Naive thymus-derived CD4-positive, alpha-beta T cell (primary cell): Measurements from ENCODE around the gene AP3B1. TPM values are rescaled to one million over a fixed set of nuclear protein-coding genes. Genes with fewer than 3 reads are reported as not detected.
"Not testable (repeated sequence)": the region's sequence is repeated elsewhere in the genome, so short reads cannot be mapped to it uniquely, and the experiment has no call there.

ENCODE experiments used
- ATAC-seq: fragments of 150-1000 bp; cut with Tn5 transposase; 2 replicates; pipeline ENCODE4 v1.10.0; 2021; ENCODE audit warnings: mild to moderate bottlenecking, moderate library complexity
- CTCF ChIA-PET: fragments of 350-600 bp; sonication (Branson Sonifier 250); formaldehyde crosslinking; loops from one replicate; lab custom pipeline; 2021; ENCODE audit warnings: antibody characterized with exemption; lab: Charles Lee
- POLR2A ChIA-PET: fragments of 350-600 bp; sonication (Branson Sonifier 250); formaldehyde crosslinking; loops from one replicate; lab custom pipeline; 2021; ENCODE audit warnings: antibody characterized with exemption, inconsistent platforms; lab: Charles Lee
- DNase-seq, 9 donors: peaks; one replicate each; pipeline versions ENCODE4 v3.0.0 to v3.0.0-alpha.2; 2020 to 2022; ENCODE audit warnings: mixed read lengths in 1 of 9
- H3K27ac ChIP-seq: one replicate; pipeline ENCODE4 v1.7.0; 2013; ENCODE audit warnings: mild to moderate bottlenecking, low read depth, low read length, moderate library complexity
- H3K27me3 ChIP-seq, 2 donors: one replicate each; pipeline ENCODE4 v1.7.0; 2013; ENCODE audit warnings: low read length in 2 of 2, mild to moderate bottlenecking in 2 of 2, moderate library complexity in 2 of 2; ENCODE audit not compliant: control insufficient read depth in 2 of 2, insufficient read depth in 2 of 2
- H3K36me3 ChIP-seq, 3 experiments: 1 replicate in 2 of 3; 2 replicates in 1 of 3; pipeline ENCODE4 v1.7.0; 2013; ENCODE audit warnings: low read length in 3 of 3, mild to moderate bottlenecking in 3 of 3, moderate library complexity in 1 of 3; ENCODE audit not compliant: insufficient read depth in 3 of 3, control insufficient read depth in 2 of 3
- H3K4me1 ChIP-seq, 2 donors: one replicate each; pipeline ENCODE4 v1.7.0; 2013; ENCODE audit warnings: low read length in 2 of 2, mild to moderate bottlenecking in 2 of 2, moderate library complexity in 1 of 2; ENCODE audit not compliant: control insufficient read depth in 2 of 2, insufficient read depth in 2 of 2
- H3K4me3 ChIP-seq: 2 replicates; pipeline ENCODE4 v1.7.0; 2013; ENCODE audit warnings: mild to moderate bottlenecking, low read length
- H3K9me3 ChIP-seq, 3 experiments: 1 replicate in 2 of 3; 2 replicates in 1 of 3; pipeline ENCODE4 v1.7.0; 2013; ENCODE audit warnings: low read length in 3 of 3; ENCODE audit not compliant: control insufficient read depth in 2 of 3
- H3K27ac Mint-ChIP-seq, 9 donors: one replicate each; pipeline ENCODE4 v1.8.0; 2020 to 2022; ENCODE audit warnings: mixed read lengths in 9 of 9, mild to moderate bottlenecking in 8 of 9, moderate library complexity in 5 of 9, inconsistent platforms in 2 of 9
- H3K27me3 Mint-ChIP-seq, 5 donors: one replicate each; pipeline ENCODE4 v1.8.0; 2021 to 2022; ENCODE audit warnings: mixed read lengths in 5 of 5, mild to moderate bottlenecking in 1 of 5
- H3K36me3 Mint-ChIP-seq, 5 donors: one replicate each; pipeline ENCODE4 v1.8.0; 2020 to 2022; ENCODE audit warnings: mixed read lengths in 5 of 5, mild to moderate bottlenecking in 3 of 5, inconsistent platforms in 1 of 5
- H3K4me1 Mint-ChIP-seq, 7 donors: one replicate each; pipeline ENCODE4 v1.8.0; 2020 to 2022; ENCODE audit warnings: mixed read lengths in 7 of 7, mild to moderate bottlenecking in 3 of 7, inconsistent platforms in 1 of 7
- H3K4me3 Mint-ChIP-seq, 10 donors: one replicate each; pipeline ENCODE4 v1.8.0; 2020 to 2022; ENCODE audit warnings: mild to moderate bottlenecking in 10 of 10, mixed read lengths in 10 of 10, moderate library complexity in 6 of 10, inconsistent platforms in 2 of 10
- H3K9me3 Mint-ChIP-seq, 11 donors: one replicate each; pipeline ENCODE4 v1.8.0; 2020 to 2022; ENCODE audit warnings: mixed read lengths in 11 of 11, mild to moderate bottlenecking in 4 of 11, inconsistent platforms in 1 of 11, moderate library complexity in 1 of 11
- intact Hi-C, 2 donors: fragments of 100-400 bp; cut with micrococcal nuclease; formaldehyde crosslinking; loops; one replicate each; pipeline ENCODE4 v1.15.1; 2023
- polyA plus RNA-seq, 2 donors: library from polyadenylated mRNA; unstranded; fragments of 300-500 nt; fragmentation: Illumina TruSeq; gene quantifications; one replicate each; pipeline ENCODE4 v1.2.3, GENCODE V29; 2021
- total RNA-seq, 6 experiments: library from RNA in 5 of 6; stranded (reverse) in 5 of 6; gene quantifications; 1 replicate in 5 of 6; 2 replicates in 1 of 6; pipeline ENCODE4 v1.2.3 and lab custom pipeline; 2021 to 2026

AP3B1 gene
- total and polyA plus RNA-seq, 7 experiments from 2014 or later: 28.3 to 45.0 (median 32.8) TPM

GRCh38 chr5:78211052-78211451 lies 83.4 kb downstream of the AP3B1 start:
- Histone ChIP-seq H3K9me3 (no peaks in the 10 kb centered on the region), H3K36me3 (peaks cover 0 to 4% (median 0%) of the 10 kb centered on the region in 3 experiments), H3K4me3 (no peak overlapping the region), H3K27me3 (no peaks in the 10 kb centered on the region), H3K4me1 (no peaks in the 10 kb centered on the region), H3K27ac (no peak overlapping the region)
- Mint-ChIP-seq H3K4me3 (no peak overlapping the region), H3K27ac (no peak overlapping the region), H3K36me3 (peaks cover 0 to 53% (median 25%) of the 10 kb centered on the region in 5 donors), H3K4me1 (peaks cover 0 to 2% (median 0%) of the 10 kb centered on the region in 7 donors), H3K9me3 (no peaks in the 10 kb centered on the region), H3K27me3 (no peaks in the 10 kb centered on the region)
- ATAC-seq: no peak
- DNase-seq: no peak
- intact Hi-C loops: no loop called here
- ChIA-PET CTCF (no interaction called here), POLR2A (no interaction called here)

GRCh38 chr5:78204241-78204640 lies 90.3 kb downstream of the AP3B1 start:
- ATAC-seq: no peak
- Mint-ChIP-seq H3K27ac (no peak overlapping the region), H3K36me3 (peaks cover 12 to 71% (median 58%) of the 10 kb centered on the region in 5 donors), H3K27me3 (no peaks in the 10 kb centered on the region), H3K4me3 (no peak overlapping the region), H3K9me3 (peaks cover 0 to 11% (median 9%) of the 10 kb centered on the region in 11 donors), H3K4me1 (no peaks in the 10 kb centered on the region)
- DNase-seq: no peak
- intact Hi-C loops: no loop called here
- H3K4me3 ChIP-seq: no peak overlapping the region
- ChIA-PET CTCF (no interaction called here), POLR2A (no interaction called here)
- H3K4me1 ChIP-seq: no peaks in the 10 kb centered on the region
- no peak overlapping the region for H3K27ac ChIP-seq
- H3K36me3 ChIP-seq: peaks cover 0 to 21% (median 0%) of the 10 kb centered on the region in 3 experiments
- no peaks in the 10 kb centered on the region for H3K27me3 ChIP-seq
- no peaks in the 10 kb centered on the region for H3K9me3 ChIP-seq

GRCh38 chr5:78203815-78204214 lies 90.7 kb downstream of the AP3B1 start:
- Histone ChIP-seq H3K36me3 (peaks cover 0 to 21% (median 0%) of the 10 kb centered on the region in 3 experiments), H3K4me1 (no peaks in the 10 kb centered on the region), H3K27ac (no peak overlapping the region), H3K27me3 (no peaks in the 10 kb centered on the region), H3K4me3 (no peak overlapping the region), H3K9me3 (no peaks in the 10 kb centered on the region)
- Mint-ChIP-seq H3K9me3 (peaks cover 0 to 11% (median 9%) of the 10 kb centered on the region in 11 donors), H3K4me3 (no peak overlapping the region), H3K36me3 (peaks cover 12 to 70% (median 58%) of the 10 kb centered on the region in 5 donors), H3K4me1 (no peaks in the 10 kb centered on the region), H3K27ac (no peak overlapping the region), H3K27me3 (no peaks in the 10 kb centered on the region)
- ChIA-PET CTCF (no interaction called here), POLR2A (interaction anchor here (0.6 kb wide), 1 partner anchor 1426 kb away, joined by 3 read pairs; no protein-coding TSS in a partner anchor)
- intact Hi-C loops: no loop called here
- ATAC-seq (no peak), DNase-seq (no peak)

- H3K4me1 Mint-ChIP-seq: peaks cover 0 to 7% (median 5%) of the 10 kb centered on the region in 7 donors
- ChIA-PET CTCF (interaction anchor here (0.7 kb wide), 1 partner anchor 110 kb away, joined by 3 read pairs; no protein-coding TSS in a partner anchor), POLR2A (no interaction called here)
- intact Hi-C loops: no loop called here
- Histone ChIP-seq H3K27ac (no peak overlapping the region), H3K4me3 (no peak overlapping the region), H3K36me3 (peaks cover 0 to 3% (median 0%) of the 10 kb centered on the region in 3 experiments), H3K9me3 (no peaks in the 10 kb centered on the region), H3K27me3 (no peaks in the 10 kb centered on the region), H3K4me1 (no peaks in the 10 kb centered on the region)
- H3K27ac Mint-ChIP-seq: no peak overlapping the region
- ATAC-seq (no peak), DNase-seq (no peak)
- peaks cover 0 to 16% (median 6%) of the 10 kb centered on the region in 11 donors for H3K9me3 Mint-ChIP-seq
- H3K36me3 Mint-ChIP-seq: peaks cover 17 to 39% (median 29%) of the 10 kb centered on the region in 5 donors
- no peak overlapping the region for H3K4me3 Mint-ChIP-seq
- no peaks in the 10 kb centered on the region for H3K27me3 Mint-ChIP-seq
Observed at GRCh38 chr5:78190402-78190801, 104.1 kb downstream of the AP3B1 start.

- H3K27me3 ChIP-seq, CTCF ChIA-PET, H3K4me3 Mint-ChIP-seq, H3K4me1 ChIP-seq, H3K9me3 ChIP-seq, POLR2A ChIA-PET, H3K27ac ChIP-seq, H3K36me3 ChIP-seq, H3K27me3 Mint-ChIP-seq, DNase-seq, H3K27ac Mint-ChIP-seq, H3K4me3 ChIP-seq, intact Hi-C loops, ATAC-seq: not testable (repeated sequence)
- peaks cover 0 to 13% (median 6%) of the 10 kb centered on the region in 7 donors for H3K4me1 Mint-ChIP-seq
- H3K9me3 Mint-ChIP-seq: peaks cover 0 to 16% (median 6%) of the 10 kb centered on the region in 11 donors
- H3K36me3 Mint-ChIP-seq: peaks cover 13 to 40% (median 32%) of the 10 kb centered on the region in 5 donors
Observed at GRCh38 chr5:78188681-78189080, 105.8 kb downstream of the AP3B1 start.

GRCh38 chr5:78187172-78187571 lies 107.3 kb downstream of the AP3B1 start:
- Histone ChIP-seq H3K27ac (no peak overlapping the region), H3K4me3 (no peak overlapping the region), H3K9me3 (no peaks in the 10 kb centered on the region), H3K36me3 (peaks cover 0 to 3% (median 0%) of the 10 kb centered on the region in 3 experiments), H3K27me3 (no peaks in the 10 kb centered on the region), H3K4me1 (no peaks in the 10 kb centered on the region)
- no peak overlapping the region for H3K27ac Mint-ChIP-seq
- peaks cover 0 to 16% (median 6%) of the 10 kb centered on the region in 11 donors for H3K9me3 Mint-ChIP-seq
- intact Hi-C loops: no loop called here
- DNase-seq: no peak
- H3K36me3 Mint-ChIP-seq: peaks cover 15 to 44% (median 34%) of the 10 kb centered on the region in 5 donors
- H3K4me3 Mint-ChIP-seq: no peak overlapping the region
- ChIA-PET POLR2A (no interaction called here), CTCF (no interaction called here)
- H3K4me1 Mint-ChIP-seq: peaks cover 3 to 14% (median 13%) of the 10 kb centered on the region in 7 donors
- H3K27me3 Mint-ChIP-seq: no peaks in the 10 kb centered on the region
- no peak for ATAC-seq

- no peaks in the 10 kb centered on the region for H3K27me3 ChIP-seq
- intact Hi-C loops: loop anchor here in 1 of 2 donors (1.0 kb wide), 1 partner anchor 25 kb away; no protein-coding TSS in a partner anchor
- no peaks in the 10 kb centered on the region for H3K27me3 Mint-ChIP-seq
- no peaks in the 10 kb centered on the region for H3K9me3 ChIP-seq
- H3K4me1 Mint-ChIP-seq: peaks cover 3 to 16% (median 8%) of the 10 kb centered on the region in 7 donors
- H3K4me1 ChIP-seq: no peaks in the 10 kb centered on the region
- no peak overlapping the region for H3K4me3 Mint-ChIP-seq
- ChIA-PET CTCF (no interaction called here), POLR2A (no interaction called here)
- DNase-seq (no peak), ATAC-seq (no peak)
- H3K27ac ChIP-seq: no peak overlapping the region
- peaks cover 3 to 44% (median 33%) of the 10 kb centered on the region in 5 donors for H3K36me3 Mint-ChIP-seq
- H3K27ac Mint-ChIP-seq: no peak overlapping the region
- no peaks in the 10 kb centered on the region for H3K36me3 ChIP-seq
- no peak overlapping the region for H3K4me3 ChIP-seq
- H3K9me3 Mint-ChIP-seq: peaks cover 0 to 3% (median 0%) of the 10 kb centered on the region in 11 donors
Observed at GRCh38 chr5:78182838-78183237, 111.7 kb downstream of the AP3B1 start.
